Loucy (cell line): ENCODE data around the gene GPR137.

Source experiments
- H2AFZ ChIP-seq: fragments of 200-600 bp; sonication (generic); 2 replicates; pipeline ENCODE4 v1.6.0; 2016; ENCODE audit warnings: antibody characterized with exemption, mild to moderate bottlenecking, low read length, moderate library complexity
- H3F3A ChIP-seq: fragments of 200-600 bp; 2 replicates; pipeline ENCODE4 v1.6.0; 2016; ENCODE audit warnings: antibody characterized with exemption, low read depth, mild to moderate bottlenecking
- H3K27me3 ChIP-seq: fragments of 200-600 bp; sonication (generic); 2 replicates; pipeline ENCODE4 v1.6.1; 2014; ENCODE audit warnings: low read length, mild to moderate bottlenecking; ENCODE audit not compliant: insufficient read depth, poor library complexity, severe bottlenecking
- H3K36me3 ChIP-seq: fragments of 200-600 bp; sonication (generic); 2 replicates; pipeline ENCODE4 v1.6.1; 2016; ENCODE audit warnings: low read length; ENCODE audit not compliant: insufficient read depth
- H3K4me1 ChIP-seq: fragments of 200-600 bp; sonication (generic); 2 replicates; pipeline ENCODE4 v1.5.1; 2014; ENCODE audit warnings: low read length, mild to moderate bottlenecking; ENCODE audit not compliant: insufficient read depth, poor library complexity, severe bottlenecking
- H3K4me2 ChIP-seq: fragments of 200-600 bp; sonication (generic); 2 replicates; pipeline ENCODE4 v1.6.0; 2014; ENCODE audit warnings: antibody characterized with exemption, low read length, low read depth, mild to moderate bottlenecking; ENCODE audit not compliant: poor library complexity, severe bottlenecking
- H3K4me3 ChIP-seq: fragments of 200-600 bp; sonication (generic); 2 replicates; pipeline ENCODE4 v1.5.1; 2014; ENCODE audit warnings: low read length, mild to moderate bottlenecking, mixed read lengths; ENCODE audit not compliant: poor library complexity, severe bottlenecking
- H3K79me2 ChIP-seq: fragments of 200-600 bp; sonication (generic); 2 replicates; pipeline ENCODE4 v1.6.1; 2014; ENCODE audit warnings: low read length; ENCODE audit not compliant: insufficient read depth
- H3K9ac ChIP-seq: fragments of 200-600 bp; sonication (generic); 2 replicates; pipeline ENCODE4 v1.6.0; 2014; ENCODE audit warnings: mild to moderate bottlenecking, low read depth, low read length, moderate library complexity; ENCODE audit not compliant: poor library complexity, severe bottlenecking
- H3K9me2 ChIP-seq: fragments of 200-600 bp; sonication (generic); replicated peaks from 2 replicates; pipeline ENCODE4 v1.6.1; 2016; ENCODE audit warnings: low read depth, low read length, mixed read lengths
- H3K9me3 ChIP-seq: fragments of 200-600 bp; sonication (generic); 2 replicates; pipeline ENCODE4 v1.6.1; 2014; ENCODE audit warnings: mild to moderate bottlenecking, antibody characterized with exemption, low read length, low read depth; ENCODE audit not compliant: insufficient read depth
- H4K20me1 ChIP-seq: fragments of 200-600 bp; sonication (generic); 2 replicates; pipeline ENCODE4 v1.6.0; 2014; ENCODE audit warnings: antibody characterized with exemption, low read length, mild to moderate bottlenecking; ENCODE audit not compliant: insufficient read depth, poor library complexity, severe bottlenecking
- EZH2phosphoT487 ChIP-seq: fragments of 200-600 bp; IDR thresholded peaks from 2 replicates; pipeline ENCODE4 v1.6.1; 2018; ENCODE audit warnings: antibody characterized with exemption, mild to moderate bottlenecking, moderate library complexity, borderline replicate concordance
- TF ChIP-seq, protein P1 (sequence below): fragments of 200-600 bp; sonication (generic); conservative IDR thresholded peaks from 2 replicates; pipeline ENCODE4 v1.5.1; 2014; ENCODE audit warnings: mild to moderate bottlenecking, antibody characterized with exemption, low read length

GPR137 gene

GRCh38 chr11:64330888-64331287 is 45.2 kb downstream of the GPR137 start:
- Histone ChIP-seq H3K27me3 (no peaks in the 10 kb centered on the region), H3F3A (no peaks in the 10 kb centered on the region), H3K9me3 (no peaks in the 10 kb centered on the region), H3K4me2 (no peak overlapping the region), H3K36me3 (no peaks in the 10 kb centered on the region), H3K9me2 (no peaks in the 10 kb centered on the region), H3K4me3 (no peak overlapping the region), H3K9ac (no peak overlapping the region), H4K20me1 (no peaks in the 10 kb centered on the region), H2AFZ (no peak overlapping the region), H3K4me1 (no peaks in the 10 kb centered on the region), H3K79me2 (no peaks in the 10 kb centered on the region)
- TF ChIP-seq EZH2phosphoT487, result no peak
- TF ChIP-seq, protein P1, sequence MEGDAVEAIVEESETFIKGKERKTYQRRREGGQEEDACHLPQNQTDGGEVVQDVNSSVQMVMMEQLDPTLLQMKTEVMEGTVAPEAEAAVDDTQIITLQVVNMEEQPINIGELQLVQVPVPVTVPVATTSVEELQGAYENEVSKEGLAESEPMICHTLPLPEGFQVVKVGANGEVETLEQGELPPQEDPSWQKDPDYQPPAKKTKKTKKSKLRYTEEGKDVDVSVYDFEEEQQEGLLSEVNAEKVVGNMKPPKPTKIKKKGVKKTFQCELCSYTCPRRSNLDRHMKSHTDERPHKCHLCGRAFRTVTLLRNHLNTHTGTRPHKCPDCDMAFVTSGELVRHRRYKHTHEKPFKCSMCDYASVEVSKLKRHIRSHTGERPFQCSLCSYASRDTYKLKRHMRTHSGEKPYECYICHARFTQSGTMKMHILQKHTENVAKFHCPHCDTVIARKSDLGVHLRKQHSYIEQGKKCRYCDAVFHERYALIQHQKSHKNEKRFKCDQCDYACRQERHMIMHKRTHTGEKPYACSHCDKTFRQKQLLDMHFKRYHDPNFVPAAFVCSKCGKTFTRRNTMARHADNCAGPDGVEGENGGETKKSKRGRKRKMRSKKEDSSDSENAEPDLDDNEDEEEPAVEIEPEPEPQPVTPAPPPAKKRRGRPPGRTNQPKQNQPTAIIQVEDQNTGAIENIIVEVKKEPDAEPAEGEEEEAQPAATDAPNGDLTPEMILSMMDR, result no peak

DNA sequence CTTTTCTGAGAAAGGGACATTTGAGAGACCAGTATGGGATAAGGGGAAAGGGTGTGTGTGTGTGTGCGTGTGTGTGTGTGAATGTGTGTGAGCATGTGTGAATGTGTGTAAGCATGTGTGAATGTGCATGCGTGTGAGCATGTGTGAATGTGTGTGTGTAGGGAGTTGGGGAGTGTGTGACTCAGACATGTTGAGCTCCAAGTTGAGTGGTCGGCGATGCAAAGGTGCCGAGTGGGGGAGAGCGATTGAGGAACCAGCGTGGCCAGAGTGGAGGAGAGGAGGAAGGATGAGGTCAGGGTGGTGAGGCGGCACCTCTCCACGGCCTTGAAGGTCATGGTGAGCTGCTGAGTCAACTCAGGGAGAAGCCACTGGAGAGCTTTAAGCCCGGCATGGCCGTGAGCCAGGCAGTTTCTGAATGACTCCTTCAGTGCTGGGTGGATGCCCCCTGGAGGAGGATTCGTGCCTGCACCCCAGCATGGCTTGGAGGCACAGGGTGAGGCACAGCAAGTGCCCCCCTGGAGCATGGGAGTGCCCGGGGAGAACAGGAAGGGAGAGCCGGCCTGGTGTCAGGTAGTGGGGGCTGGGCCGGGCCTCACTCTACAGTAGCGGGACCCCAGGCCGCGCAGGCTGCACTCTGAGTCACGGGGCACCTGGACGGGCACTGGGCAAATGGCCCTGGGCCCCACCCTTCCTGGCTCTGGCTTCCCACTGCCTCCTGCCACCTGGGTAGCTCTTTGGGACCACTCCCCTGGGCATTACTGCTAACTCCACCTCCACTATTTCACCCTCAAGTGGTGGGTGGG is 46.1 kb downstream of the GPR137 start:
- Histone ChIP-seq H4K20me1 (no peaks in the 10 kb centered on the region), H3F3A (no peaks in the 10 kb centered on the region), H3K79me2 (no peaks in the 10 kb centered on the region), H3K4me1 (no peaks in the 10 kb centered on the region), H3K27me3 (no peaks in the 10 kb centered on the region), H3K36me3 (no peaks in the 10 kb centered on the region), H2AFZ (no peak overlapping the region), H3K9me2 (no peaks in the 10 kb centered on the region), H3K9me3 (no peaks in the 10 kb centered on the region), H3K4me2 (no peak overlapping the region), H3K4me3 (no peak overlapping the region), H3K9ac (peak overlapping the region; percentile 5)
- TF ChIP-seq EZH2phosphoT487, result no peak
- TF ChIP-seq, protein P1, result peak; percentile 64

DNA sequence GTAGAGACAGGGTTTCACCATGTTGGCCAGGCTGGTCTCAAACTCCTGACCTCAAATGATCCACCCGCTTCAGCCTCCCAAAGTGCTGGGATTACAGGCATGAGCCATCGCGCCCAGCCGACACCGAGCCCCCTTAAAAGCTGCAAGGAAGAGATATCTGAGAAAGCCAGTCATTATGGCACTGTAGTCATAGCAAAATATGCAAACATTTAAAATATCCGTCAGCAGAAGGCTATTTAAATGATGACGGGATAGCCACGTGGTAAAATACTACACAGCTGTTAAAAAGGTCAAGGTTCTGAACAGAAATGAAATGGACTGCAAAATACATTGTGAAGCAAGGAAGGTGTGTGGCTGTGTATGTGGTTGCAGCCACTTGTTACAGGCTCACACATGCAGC is 47.9 kb downstream of the GPR137 start:
- TF ChIP-seq EZH2phosphoT487, result no peak
- TF ChIP-seq, protein P1, result no peak
- no peak overlapping the region for H3K9ac ChIP-seq
- H3K79me2 ChIP-seq, result no peaks in the 10 kb centered on the region
- H3K36me3 ChIP-seq, result no peaks in the 10 kb centered on the region
- no peak overlapping the region for H2AFZ ChIP-seq
- no peaks in the 10 kb centered on the region for H3K9me2 ChIP-seq
- H3K27me3 ChIP-seq, result no peaks in the 10 kb centered on the region
- H3K4me1 ChIP-seq, result no peaks in the 10 kb centered on the region
- no peaks in the 10 kb centered on the region for H4K20me1 ChIP-seq
- no peaks in the 10 kb centered on the region for H3K9me3 ChIP-seq
- no peaks in the 10 kb centered on the region for H3F3A ChIP-seq
- H3K4me3 ChIP-seq, result no peak overlapping the region
- no peak overlapping the region for H3K4me2 ChIP-seq
